ENCODE measurements around the gene TPRG1.

- TF ChIP-seq CTCF (IDR thresholded peaks at IDR 0.05) (no peak), POLR2A (IDR thresholded peaks at IDR 0.05) (no peak), POLR2AphosphoS5 (IDR thresholded peaks at IDR 0.05) (no peak)
These were observed 117.5 kb downstream of the TPRG1 start for GRCh38 chr3:189289251-189289650.

All from gastroesophageal sphincter (tissue), 3 donors.